Measurements from ENCODE around the gene TCN1.

GRCh38 chr11:59872076-59872475, 5.8 kb upstream of the TCN1 start:
- TF ChIP-seq NFRKB (IDR thresholded peaks at IDR 0.05) (no peak), FOXM1 (IDR thresholded peaks at IDR 0.05; ENCODE audit: borderline replicate concordance) (no peak), FOXK2 (IDR thresholded peaks at IDR 0.05) (no peak), ZNF384 (IDR thresholded peaks at IDR 0.05) (no peak), SUZ12 (IDR thresholded peaks at IDR 0.05) (no peak), SP1 (IDR thresholded peaks at IDR 0.05) (no peak), PKNOX1 (IDR thresholded peaks at IDR 0.05) (no peak), HDGF (IDR thresholded peaks at IDR 0.05; ENCODE audit: borderline replicate concordance) (no peak)

Measured in HEK293T (cell line).